Measurements from ENCODE around the gene GPR146.

GPR146 gene

GRCh38 chr7:1045069-1046063 lies 1.0 kb downstream of the GPR146 start:
- FAIRE-seq, result no peak

- FAIRE-seq, result no peak
Observed at GRCh38 chr7:1046722-1047679, 2.7 kb downstream of the GPR146 start.

- FAIRE-seq, result no peak
Observed at GRCh38 chr7:1049006-1049741, 4.8 kb downstream of the GPR146 start.

DNA sequence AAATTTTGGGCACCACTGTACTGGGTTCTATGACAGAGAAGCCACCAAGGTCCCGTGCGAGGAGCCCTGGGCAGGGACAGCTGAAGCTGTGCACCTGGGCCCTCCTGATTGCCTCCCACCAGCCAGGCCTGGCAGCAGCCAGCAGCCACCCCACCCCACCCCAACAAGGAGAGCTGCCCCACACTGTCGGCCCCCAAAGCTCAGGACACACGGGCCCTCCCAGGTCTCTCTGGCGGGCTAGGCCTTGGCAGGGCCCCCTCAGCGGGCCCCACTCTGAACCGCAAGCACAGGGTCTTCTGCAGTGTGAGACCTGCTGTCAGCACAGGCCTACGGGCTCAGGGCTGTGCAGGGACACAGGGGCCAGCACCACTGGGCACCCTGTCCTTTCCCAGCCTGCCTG lies 5.5 kb downstream of the GPR146 start:
- FAIRE-seq, result no peak

DNA sequence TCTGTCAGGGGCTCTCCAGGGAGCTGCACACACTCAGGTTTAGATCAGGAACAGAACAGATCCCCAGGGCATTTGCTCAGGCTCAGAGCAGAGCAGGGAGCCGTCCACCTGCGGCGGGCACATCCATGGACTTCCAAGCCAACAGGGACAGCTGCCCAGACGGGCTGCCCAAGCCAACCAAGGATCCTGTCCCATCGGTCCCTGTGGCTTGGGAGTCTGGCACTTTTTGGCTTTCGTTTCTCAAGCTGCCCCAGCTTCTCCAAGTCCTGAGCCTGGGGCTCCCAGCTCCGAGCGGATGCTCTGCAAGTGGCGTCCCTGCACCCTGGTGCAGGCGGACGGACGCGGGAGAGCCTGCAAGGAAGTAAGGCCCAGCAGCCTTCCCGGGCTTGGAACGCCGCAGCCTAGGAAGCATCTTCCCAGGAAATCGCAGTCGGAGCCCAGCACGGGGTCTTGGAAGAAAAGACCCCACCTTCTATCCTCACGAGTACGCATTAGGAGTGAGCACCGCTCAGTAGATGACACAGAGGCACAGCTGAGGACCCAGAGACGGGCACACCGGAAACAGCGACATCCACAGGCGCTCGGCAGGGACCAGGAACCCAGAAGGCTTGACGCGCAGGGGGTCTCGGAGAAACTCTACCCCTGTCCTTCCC lies 6.0 kb downstream of the GPR146 start:
- FAIRE-seq, result no peak

DNA sequence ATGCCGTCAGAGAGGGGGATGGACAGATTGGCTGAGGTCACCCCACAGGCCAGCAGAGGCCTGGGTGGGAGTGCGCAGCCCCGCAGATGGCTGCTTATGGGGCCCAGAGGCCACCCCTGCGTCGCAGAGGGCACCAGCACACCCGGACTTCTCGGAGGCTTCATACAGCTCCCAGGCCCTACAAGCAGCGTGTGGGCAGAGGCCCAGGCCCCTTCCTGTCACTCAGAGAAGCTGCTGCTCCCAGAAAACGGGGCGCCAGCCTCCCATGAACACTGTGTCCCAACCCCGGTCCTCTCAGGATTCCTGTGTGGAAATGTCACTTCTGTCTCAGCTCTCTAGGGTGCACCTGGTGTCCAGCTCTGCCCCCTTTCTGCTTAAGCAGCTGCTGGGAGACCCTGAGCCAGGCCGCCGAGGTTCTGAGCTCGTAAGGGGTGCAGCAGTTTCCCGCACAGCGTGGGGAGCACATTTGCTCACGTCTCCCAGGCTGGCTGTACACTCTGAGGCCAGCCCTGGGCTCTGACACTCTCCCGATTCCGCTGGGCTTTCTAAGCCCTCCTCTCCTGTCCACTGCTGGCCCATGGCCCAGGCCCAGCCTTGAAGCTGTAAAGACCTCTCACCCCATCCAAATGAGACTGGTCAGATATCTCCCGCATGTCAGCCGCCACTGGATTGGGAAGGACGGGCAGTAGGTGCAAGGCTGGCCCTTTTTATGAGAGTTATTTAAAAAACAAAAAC lies 6.8 kb downstream of the GPR146 start:
- no peak for FAIRE-seq

DNA sequence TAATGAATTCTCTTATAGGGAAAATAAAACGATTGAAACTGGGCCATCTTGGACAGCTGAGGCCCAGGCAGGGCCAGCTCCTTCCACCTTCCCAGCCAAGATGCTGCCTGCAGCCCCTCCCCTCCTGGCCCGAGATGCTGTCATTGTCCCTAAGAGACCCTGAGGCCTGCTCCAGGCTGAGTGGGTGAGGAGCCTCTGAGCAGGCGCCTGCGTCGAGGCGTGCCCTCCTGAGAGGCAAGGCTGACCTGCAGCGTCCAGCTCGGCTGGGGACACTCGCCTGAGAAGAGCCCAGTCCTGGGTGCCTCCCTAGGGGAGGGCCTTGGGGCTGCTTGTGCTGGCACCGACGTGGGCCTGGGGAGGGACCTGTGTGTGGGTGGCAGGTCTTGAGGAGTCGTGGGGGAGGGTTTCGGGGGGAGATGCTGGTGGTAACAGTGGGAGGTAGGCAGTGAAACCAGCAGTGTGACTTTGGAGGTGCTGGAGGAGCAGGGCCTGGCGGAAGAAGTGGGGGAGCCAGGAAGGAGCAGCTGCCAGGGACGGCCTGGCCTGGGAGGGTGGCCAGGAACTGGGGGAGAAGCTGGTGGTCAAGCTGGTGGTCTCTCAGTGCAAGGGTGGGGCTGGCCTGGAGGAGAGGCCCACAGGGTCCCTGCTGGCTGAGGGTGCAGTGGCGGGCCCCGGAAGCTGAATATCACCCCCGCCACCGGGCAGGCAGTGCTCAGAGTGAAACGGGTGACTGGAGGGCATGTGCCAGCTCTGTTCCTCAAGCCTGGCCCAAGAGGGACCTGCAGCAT lies 7.9 kb downstream of the GPR146 start:
- no peak for FAIRE-seq

DNA sequence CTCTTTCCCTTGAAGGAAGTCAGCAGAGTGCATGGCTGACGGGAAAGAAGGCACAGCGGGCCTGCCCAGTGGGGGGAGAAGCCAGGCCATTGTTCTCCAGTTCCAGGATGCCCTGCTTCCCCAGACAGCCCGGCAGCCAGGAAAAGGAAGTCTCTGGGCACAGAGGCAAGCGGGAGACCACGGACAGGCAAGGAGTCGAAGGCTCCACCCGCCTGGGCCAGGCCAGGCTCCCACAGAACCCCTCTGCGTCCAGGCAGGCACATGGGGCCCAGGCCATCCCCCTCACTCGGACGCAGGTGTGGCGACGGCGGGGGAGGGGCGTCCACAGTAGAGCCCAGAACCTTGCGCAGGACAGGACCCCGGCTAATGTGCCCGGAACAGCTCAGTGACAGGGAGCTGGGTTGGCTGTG lies 8.7 kb downstream of the GPR146 start:
- no peak for FAIRE-seq

DNA sequence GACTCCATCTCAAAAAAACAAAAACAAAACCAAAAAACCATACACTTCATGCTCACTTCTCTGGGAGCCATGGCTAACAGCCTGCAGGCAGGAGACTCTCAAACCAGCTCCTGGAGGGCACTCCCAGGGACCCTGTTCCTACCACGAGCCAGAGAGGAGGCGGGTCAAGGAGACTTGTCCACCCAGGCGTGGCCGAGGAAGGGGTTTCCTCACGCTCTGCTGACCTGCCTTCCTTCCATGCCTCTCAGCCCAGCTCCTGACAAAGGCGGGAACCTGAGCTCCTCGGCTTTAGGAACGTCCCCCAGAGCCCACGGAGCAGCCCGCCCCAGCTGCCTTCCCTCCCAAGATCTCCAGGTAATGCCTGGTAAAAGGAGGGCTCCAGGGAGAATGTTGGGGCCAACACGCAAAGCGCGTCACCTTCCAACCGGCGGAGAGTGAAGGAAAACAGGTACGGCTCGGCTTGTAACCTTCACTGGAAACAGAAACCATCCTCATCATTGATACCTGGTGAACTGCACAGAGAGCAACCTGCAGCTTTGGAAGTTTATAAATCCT lies 9.5 kb downstream of the GPR146 start:
- FAIRE-seq, result no peak

DNA sequence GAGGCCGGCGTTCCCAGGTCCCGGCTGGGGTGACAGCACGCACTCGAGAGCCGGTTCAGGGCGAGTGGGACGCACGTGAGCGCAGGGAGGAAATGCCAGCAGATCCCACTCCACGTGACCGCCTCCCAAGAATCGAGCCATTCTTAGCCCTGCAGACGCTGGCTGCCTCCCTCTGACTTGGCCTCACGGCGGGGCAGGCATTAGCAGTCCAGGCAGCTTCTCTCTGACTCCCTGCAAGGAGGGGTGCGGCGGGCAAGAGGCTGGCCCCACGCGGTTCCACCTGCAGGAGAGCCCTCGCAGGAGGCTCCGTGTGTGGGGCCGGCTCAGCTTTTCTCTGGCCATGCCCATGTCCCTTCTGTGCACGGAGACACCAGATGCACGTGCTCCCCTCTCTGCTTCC lies 10.1 kb downstream of the GPR146 start:
- no peak for FAIRE-seq

- no peak for FAIRE-seq
Observed at GRCh38 chr7:1054861-1055450, 10.6 kb downstream of the GPR146 start.

DNA sequence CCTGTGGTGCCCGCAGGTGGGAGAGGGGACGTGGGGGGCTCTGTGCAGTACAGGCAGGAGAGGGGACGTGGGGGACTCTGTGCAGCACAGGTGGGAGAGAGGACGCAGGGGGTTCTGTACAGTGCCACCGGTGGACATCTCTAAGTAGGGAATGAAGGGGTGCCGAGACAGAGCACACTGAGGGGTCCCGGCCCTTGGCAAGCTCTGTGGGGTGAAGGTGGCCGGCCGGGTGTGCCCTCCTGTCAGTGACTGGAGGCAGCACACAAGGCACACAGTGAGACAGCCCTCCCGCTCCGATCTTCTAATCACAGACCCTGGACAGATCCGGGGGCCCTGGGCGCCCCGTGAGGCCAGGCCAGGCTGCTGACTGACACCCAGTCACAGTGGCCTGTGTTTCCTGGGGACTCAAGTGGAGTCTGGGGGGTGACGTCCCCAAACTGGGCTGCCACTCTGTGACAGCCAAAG lies 11.2 kb downstream of the GPR146 start:
- FAIRE-seq, result no peak

- no peak for FAIRE-seq
Observed at GRCh38 chr7:1055956-1056784, 11.8 kb downstream of the GPR146 start.

GRCh38 chr7:1056785-1057410 lies 12.6 kb downstream of the GPR146 start:
- no peak for FAIRE-seq

DNA sequence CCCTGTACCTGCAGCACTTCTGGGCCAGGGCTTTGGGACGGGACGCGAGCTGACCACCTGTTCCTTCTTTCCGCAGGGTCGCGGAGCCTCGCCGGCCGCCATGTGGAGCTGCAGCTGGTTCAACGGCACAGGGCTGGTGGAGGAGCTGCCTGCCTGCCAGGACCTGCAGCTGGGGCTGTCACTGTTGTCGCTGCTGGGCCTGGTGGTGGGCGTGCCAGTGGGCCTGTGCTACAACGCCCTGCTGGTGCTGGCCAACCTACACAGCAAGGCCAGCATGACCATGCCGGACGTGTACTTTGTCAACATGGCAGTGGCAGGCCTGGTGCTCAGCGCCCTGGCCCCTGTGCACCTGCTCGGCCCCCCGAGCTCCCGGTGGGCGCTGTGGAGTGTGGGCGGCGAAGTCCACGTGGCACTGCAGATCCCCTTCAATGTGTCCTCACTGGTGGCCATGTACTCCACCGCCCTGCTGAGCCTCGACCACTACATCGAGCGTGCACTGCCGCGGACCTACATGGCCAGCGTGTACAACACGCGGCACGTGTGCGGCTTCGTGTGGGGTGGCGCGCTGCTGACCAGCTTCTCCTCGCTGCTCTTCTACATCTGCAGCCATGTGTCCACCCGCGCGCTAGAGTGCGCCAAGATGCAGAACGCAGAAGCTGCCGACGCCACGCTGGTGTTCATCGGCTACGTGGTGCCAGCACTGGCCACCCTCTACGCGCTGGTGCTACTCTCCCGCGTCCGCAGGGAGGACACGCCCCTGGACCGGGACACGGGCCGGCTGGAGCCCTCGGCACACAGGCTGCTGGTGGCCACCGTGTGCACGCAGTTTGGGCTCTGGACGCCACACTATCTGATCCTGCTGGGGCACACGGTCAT lies 13.3 kb downstream of the GPR146 start:
- FAIRE-seq, result no peak

DNA sequence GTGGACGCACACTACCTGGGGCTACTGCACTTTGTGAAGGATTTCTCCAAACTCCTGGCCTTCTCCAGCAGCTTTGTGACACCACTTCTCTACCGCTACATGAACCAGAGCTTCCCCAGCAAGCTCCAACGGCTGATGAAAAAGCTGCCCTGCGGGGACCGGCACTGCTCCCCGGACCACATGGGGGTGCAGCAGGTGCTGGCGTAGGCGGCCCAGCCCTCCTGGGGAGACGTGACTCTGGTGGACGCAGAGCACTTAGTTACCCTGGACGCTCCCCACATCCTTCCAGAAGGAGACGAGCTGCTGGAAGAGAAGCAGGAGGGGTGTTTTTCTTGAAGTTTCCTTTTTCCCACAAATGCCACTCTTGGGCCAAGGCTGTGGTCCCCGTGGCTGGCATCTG lies 14.0 kb downstream of the GPR146 start:
- FAIRE-seq, result no peak

GRCh38 chr7:1058821-1059199 lies 14.5 kb downstream of the GPR146 start:
- FAIRE-seq, result no peak
